ENCODE measurements around the gene SOCS7.

SOCS7 gene, protein sequence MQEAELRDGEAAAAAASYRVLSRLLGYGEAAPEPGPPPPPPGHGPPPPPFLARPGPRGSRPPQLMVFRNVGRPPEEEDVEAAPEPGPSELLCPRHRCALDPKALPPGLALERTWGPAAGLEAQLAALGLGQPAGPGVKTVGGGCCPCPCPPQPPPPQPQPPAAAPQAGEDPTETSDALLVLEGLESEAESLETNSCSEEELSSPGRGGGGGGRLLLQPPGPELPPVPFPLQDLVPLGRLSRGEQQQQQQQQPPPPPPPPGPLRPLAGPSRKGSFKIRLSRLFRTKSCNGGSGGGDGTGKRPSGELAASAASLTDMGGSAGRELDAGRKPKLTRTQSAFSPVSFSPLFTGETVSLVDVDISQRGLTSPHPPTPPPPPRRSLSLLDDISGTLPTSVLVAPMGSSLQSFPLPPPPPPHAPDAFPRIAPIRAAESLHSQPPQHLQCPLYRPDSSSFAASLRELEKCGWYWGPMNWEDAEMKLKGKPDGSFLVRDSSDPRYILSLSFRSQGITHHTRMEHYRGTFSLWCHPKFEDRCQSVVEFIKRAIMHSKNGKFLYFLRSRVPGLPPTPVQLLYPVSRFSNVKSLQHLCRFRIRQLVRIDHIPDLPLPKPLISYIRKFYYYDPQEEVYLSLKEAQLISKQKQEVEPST

DNA sequence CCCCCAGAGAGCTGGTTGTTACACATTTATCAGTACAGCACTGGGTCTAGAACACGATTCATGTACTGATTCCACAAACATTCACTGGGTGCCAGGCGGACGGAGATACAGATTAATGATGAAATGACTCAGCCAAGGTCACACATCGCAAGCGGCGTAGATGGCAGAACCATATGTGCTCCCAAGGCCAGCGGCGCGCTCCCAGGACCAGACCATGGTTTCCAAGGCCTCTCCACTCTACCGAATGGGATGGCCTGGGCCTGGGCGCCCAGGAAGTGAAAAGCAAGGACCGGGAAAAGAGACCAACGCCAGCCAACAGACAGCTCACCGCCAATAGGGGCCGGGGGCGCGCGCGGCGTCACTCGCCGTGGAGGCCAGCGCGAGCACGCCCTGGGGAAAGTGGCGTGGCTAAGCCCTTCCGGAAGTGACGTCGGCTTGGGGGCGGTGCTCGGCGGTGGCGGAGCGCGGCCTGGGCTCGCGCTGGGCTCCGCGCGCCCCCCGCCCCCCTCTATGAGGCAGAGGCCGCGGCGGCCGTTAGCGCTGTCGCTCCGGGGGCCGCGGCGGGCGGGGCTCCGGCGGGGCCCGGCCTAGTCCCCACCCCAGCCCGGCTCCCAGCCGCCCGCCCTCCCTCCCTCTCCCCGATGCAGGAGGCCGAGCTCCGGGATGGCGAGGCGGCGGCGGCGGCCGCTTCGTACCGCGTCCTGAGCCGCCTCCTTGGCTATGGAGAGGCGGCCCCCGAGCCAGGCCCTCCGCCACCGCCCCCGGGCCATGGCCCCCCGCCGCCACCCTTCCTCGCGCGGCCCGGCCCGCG is at the start of gene SOCS7:
TSS of gene SOCS7 (plus strand) at position 433 of the 811 bp plus-strand sequence. CDS start at position 642, 209 bp downstream.
- DNase-seq, result peak; percentile 80

DNA sequence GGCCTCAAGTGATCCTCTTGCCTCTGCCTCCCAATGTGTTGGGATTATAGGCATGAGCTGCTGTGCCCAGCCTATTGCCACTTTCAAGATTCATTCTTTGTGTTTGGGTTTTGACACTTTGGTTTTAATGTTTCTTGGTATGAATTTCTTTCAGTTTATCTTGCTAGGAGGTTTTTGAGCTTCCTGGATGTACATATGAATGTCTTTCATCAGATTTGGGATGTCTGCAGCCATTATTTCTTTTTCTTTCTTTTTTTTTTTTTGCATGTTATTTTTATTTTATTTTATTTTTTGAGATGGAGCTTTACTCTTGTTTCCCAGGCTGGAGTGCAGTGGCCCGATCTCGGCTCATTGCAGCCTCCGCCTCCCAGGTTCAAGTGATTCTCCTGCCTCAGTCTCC is 36.1 kb upstream of the SOCS7 start:
- no peak for DNase-seq

DNA sequence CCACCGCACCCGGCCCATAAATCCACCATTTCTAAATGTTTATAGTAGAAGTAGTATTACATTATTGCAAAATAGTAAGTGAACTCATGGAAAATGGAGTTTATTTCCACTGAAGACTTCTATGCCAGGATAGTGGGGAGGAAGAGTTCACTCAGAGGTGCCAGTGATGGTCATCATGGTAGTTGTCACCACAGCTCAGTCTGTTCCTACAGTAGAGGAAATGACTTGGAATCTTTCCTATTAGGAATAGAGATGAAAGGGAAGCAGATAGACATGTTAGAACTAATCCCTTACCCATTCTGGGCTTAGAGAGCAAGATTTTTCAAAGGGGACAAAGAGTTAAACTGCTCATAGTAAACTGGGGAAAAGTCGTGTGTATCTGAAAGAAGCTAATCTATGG is 34.6 kb upstream of the SOCS7 start:
- no peak for DNase-seq

DNA sequence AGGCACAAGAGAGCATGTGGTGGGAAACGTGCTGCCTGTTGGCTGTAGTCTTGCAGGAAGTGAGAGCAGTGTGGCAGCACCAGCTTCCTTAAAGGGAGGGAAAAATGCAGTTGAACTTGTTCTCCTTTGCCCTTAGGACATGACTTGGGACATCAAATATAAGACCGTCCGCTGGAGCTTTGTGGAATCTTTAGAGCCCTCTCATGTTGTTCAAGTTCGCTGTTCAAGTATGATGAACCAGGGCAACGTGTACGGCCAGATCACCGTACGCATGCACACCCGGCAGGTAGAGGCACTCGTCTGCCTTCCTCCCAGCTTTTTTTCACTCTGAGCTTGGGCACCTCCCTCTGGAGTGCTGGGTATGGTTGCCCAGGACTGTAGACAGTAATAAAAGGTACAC is 31.2 kb upstream of the SOCS7 start:
- no peak for DNase-seq

DNA sequence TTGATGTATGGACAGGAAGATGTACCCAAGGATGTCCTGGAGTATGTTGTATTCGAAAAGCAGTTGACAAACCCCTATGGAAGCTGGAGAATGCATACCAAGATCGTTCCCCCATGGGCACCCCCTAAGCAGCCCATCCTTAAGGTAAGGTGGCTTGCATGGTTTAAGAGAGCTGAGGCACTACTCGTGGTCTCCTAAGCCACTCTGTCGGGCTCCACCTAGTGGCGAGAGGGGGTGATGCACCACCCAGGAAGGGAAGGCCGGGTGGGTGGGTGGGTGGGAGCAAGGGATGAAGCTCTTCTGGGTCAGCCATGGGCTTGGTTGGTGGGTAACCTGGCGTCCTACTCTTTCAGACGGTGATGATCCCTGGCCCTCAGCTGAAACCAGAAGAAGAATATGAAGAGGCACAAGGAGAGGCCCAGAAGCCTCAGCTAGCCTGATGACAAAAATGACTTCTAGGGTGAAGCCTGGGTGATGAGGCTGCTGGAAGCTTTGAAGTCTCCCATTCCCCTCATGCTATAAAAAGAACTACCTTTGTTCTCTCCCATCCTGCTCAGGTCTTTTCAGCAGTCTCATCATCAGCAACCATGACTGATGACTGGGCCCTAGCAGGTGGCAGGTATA is 29.4 kb upstream of the SOCS7 start:
- DNase-seq, result no peak

DNA sequence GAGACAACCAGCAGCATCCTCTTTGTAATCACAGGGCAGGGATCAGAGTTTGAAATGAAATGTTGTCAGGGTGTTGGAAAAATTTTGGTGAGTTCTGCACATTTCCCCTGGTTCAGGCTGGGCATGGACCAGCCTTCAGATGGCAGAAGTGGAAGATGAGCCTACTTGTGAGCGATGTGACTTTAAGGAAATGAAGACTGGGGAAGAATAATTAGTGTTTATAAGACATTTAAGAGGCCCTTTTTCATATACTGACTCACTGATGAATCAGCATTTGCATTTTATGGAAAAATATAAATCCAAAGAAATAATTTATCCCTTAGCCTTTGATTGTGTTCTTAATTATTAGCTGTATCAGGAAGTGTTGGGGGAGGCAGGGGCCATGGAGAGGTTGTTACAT is 28.7 kb upstream of the SOCS7 start:
- no peak for DNase-seq

DNA sequence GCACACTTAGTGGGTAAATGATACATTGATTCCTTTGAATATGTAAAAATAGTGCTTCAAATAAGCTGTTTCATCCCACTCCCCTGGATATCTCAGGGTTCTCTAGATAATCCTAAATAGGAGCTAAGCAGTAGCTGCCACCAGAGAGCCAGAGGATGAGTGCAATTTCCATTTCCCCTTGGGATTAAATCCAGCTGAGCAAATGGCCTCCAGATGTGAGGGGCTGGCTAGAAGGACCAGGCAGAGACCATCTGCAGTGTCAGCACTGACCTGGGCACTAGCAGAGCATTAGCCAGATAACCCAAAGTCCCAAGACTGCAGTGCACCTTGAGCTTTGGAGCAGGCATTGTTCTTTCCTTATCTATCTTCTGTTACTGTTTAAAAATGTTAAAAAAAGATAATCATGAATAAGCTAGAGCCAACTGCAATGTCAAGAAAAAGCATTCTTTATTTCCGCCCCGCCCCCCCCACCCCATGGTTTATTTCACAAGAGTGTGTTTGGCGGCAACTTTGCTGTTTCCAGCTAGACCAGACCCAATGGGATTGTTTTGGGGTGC is 27.4 kb upstream of the SOCS7 start:
- no peak for DNase-seq

DNA sequence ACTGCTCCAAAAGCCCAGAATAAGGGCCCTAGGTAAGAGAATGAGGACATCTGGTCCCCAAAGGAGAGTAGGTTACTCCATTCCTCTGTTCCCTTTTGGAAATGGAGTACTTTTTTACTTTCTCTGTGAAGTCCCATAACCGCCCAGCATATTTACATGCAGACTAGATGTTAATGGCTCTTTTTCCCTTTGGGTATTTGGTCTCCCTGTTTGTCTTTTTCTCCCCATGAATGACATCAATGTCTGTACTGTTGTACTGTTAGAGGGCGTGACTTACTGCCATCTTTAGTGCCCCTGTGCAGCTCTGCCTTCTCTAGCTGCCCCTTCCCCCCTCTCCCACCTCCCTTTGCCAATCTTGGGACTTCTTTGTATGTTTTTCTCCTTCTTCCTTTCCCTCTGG is 26.9 kb upstream of the SOCS7 start:
- DNase-seq, result no peak

DNA sequence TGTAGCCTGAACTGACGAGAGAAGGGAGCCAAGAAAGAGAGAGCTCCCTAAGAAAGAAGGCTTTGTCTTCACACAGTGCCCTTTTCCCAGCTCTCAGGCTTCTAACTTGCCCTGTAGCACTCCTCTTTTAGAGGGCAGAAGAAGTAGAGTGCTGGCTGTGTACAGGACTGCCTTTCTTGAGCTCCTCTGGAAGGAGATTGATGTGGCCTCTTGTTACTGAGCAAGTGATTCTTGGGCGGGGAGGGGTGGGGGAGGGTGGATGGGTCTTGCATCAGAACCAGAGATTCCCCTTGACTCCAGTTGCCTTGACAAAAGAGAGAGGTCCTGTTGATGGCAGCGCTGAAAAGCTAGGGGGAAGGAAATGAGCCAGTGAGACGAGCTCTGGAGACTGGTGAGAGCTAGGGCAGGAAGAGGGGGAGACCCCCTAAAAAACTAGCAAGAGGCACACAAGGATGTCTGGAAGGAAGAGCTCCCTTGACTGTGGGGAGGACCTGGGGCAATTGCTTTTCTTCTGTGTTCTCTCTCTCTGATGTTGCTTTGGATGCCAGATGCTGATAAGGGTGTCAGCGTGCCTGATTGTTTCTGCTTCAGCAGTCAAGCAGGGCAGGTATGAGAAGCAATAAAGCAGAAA is 26.3 kb upstream of the SOCS7 start:
- DNase-seq, result peak; percentile 94

DNA sequence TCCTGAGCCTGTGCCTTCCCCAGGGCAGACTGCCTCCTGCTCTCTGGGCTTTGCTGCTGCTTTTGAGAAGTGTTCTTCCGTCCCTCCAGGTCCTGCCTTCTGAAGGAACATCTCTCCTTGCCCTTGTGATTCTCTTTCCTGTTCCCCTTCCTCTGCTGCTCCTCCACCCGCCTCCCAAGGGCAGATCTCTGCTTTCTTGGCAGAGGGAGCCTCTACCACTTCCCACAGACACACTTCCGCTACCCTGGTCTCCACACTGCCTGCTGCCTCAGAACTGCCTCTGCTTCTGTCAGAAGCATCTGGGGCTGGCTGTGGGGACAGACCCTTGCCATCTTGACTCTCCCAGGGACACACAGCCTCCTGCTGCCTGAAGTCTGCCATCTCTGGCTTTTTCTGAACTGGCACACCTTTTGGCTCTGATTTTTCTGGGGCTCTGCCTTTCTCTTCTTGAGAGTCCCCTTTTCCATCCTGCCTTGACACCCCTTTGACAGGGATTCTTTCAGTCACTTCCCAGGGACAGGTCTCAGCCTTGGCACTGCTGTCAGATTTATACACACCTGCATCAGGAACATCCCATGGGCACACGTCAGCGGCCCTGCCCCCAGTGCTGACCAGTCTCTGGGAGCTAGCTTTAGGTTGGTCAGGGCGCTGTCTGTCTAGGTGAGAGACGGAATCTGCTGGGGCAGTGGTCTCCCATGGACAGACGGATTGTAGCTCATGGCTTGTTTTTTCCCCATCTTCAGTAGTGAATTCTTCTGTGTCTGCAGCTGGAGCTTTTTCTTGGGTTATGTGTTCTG is 24.4 kb upstream of the SOCS7 start:
- no peak for DNase-seq

DNA sequence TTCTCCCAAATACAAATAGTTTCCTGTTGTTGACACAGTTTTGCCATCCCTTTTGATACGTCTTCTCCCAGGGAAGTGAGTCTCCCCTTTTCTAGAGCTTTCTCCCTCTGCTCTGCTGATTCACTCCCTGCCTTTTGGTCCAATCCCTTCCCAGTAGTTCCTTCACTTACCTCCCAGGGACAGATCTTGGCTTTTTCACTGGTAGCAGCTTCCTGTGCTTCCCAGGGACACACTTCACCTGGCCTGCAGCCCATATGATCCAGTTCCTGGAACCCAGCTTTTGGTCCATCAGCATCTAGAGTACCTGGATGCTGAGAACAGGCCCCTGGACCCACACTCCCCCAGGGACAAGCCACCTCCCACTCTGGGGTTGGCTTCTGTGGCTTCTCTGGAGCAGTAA is 23.7 kb upstream of the SOCS7 start:
- DNase-seq, result no peak

DNA sequence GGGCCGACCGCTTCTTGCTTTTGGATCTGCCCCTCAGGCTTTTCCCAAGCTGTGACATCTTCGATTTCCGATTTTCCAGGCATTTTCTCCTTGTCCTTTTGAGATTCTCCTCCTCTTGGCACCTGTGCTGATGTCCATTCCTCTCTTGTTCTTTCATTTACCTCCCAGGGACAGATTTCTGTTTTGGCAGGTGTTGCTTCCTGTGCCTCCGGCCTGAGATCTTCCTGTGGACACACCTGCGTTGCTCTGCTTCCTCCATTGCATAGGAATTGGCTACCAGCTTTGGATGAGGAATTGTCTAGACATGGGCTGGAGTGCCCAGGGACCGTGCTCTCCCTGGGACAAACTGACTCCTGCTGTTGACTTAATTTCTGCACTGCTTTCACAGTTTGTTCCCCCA is 23.0 kb upstream of the SOCS7 start:
- no peak for DNase-seq

DNA sequence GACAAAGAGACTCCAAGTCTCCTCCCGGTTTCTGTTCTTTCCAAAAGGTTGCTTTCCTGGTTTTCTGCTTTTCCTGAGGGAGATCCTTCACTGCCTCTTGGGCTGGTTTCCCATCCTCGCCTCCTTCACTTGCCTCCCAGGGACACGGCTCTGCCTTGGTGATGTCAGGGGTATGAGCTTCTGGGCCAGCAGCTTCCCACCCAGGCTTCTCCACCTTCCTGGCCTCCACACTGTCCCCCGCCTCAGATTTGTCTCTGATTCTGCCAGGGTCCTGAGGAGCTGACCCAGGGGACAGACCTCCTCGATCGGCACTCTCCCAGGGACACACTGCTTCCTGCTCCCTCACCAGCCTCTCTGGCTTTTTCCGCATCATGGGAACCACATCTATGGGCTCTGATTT is 22.4 kb upstream of the SOCS7 start:
- DNase-seq, result no peak

DNA sequence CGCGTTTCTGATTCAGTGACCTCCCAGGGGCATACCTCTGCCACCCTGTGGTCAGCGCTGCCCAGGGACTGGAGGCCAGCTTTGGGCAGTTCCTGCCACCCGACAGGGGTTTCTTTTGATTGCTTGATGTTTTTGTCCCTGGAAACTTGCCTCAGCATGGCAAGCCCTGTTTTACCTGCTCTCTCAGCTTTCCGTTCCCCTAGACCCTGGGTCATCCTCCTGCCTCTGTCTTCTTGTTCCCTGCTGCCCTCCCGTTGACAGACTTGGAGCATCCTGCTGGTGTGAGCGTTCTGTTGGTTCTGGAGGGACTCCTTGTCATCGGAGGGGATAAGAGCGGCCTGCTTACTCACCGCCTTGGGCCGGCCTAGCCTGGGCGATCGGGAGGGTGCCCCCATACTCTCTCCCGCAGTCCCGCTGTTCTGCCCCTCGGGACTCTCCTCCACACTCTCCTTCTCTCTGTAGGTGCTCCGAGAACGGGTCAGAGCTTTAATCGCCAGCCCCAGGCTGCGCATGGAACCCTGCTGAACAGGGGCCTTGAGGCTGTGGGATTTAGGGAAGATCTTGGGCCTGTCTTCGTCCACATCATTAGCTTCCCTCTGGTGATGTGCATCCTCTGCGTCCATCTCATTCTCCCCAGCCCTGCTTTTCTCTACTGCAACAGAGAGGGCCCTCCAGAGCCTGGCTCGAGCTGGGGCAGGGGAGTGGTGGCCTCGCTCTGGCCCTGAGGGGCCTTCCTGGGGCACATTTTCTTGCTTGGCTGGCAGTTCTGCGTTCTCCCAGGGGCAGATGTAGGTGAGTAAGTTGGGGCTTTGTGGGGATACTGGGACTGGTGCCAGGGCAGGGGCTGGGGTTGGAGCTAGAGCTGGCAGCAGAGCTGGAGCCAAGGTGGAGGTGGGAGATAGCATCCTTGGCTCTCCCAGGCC is 21.6 kb upstream of the SOCS7 start:
- no peak for DNase-seq

DNA sequence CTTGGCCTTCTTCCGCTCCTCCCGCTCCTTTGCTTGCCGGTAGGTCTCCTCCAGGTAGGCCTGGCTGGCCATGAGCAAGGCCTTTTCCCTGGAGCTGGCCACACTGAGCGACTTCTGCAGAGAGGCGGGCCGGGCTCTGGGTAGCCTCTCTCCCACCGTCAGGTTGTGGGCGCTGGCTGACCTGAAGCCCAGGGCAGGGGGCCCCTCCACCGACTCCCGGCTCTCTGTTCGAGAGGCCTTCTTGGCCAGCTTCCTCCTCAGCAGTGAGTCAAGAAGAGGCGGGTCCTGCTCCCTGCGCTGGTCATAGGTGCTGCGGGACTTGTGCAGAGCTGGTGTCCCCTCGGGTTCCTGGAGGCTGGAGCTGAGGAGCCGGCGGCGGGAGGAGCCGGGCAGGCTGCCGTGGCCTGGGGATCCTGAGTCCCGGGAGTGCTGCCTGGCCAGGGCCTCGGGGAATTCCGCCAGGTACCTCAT is 20.7 kb upstream of the SOCS7 start:
- DNase-seq, result no peak

DNA sequence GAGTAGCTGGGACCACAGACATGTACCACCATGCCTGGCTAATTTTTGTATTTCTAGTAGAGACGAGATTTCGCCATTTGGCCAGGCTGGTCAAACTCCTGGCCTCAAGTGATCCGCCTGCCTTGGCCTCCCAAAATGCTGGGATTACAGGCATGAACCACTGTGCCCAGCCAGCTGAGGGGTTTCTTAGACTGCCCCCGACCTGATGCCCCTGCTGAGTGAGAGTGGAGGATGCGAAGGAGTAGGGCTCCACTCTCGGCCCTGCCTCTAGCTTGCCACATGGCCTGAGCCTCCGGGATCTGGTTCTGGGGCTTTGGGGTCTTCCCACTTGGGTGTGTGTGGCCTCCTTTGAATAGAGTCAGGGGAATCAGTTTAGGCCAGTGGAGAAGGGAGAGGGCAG is 18.9 kb upstream of the SOCS7 start:
- no peak for DNase-seq

DNA sequence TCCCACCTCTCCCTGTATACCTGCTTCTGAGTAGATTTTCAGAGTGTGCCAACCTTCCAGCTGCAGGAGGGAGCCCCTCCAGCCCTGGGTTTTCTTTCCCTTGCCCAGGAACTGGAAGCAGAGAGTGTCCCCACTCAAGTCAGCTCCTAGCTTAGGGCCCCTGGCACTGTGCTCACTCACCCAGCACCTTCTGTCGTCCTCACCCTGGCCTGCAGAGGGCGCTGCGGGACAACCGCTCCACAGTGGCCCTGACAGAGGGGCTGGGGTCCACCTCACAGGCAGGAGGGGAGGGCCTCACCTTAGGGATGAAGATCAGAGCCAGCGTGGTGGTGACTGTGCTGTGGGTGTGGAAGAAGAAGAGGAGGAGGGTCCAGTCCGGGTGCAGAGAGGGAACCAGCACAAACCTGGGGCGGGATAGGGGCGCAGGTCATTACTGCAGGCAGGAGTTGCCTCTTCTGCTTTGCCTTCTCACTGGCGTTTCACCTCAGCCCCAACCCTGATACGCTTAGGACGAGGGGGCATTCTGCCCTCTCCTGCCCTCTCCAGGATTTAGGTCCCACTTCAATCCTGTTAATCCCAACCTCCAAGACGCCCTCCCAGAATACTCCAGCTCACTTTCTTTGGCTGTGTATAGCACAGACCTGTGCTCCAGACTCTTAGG is 17.9 kb upstream of the SOCS7 start:
- no peak for DNase-seq

DNA sequence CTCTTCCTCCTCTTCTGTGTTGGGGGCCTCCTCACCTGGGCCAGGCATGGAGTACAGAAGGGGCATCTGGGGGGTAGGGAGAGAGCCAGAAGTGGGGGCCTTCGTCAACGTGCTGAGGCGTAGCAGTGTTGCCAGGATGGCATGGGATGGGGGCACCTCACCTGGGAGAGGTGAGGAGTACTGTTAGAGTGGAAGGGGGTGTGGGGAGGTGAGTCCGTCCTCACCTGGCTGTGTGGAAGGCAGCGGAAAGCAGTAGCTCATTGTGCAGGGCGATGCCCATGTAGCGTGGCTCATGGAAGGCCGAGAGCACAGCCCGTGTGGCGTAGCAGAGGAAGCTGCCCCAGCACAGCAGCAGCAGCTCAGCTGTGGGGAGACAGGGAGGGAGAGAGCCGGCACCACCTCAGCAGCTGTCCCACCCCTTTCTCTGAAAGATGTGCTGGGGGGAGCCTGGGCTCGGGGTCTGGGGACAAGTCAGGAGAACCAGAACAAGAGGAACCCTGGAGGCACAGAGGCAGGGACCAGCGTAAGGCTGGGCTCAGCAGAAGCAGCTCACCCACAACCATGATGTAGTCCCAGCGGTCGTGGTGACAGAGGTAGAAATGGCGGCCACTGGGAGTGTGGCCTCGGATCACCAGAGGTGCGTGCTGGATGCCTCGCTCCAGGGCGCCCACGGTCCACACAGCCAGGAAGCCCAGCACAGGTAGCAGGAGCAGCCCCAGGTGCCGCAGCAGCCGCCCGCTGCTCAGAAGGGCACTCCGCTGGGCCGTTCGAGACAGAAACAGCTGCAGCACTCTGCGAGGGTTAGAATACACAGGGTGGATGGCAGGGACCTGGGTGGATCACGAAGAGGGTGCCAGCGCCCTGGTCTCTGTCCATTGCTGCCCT is 16.9 kb upstream of the SOCS7 start:
- no peak for DNase-seq

DNA sequence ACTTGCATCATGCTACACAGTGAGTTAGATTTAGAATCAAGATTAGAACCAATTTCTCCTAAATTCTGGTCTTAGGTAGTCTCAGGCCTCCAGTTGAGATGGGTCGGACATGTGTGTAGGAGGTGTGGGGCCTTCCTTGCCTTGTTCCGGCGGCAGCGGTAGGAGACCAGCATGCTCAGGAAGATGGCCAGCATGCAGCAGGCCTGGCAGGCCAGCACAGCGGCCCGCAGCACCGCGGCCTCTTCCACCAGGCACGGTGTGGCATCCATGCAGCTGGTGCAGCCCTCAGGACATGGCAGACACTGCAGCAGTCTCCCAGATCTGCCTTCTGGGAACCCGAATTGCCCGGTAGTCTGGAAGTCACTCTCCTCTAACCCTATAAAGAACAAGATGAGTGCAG is 14.8 kb upstream of the SOCS7 start:
- DNase-seq, result no peak
